Sigmoid colon (tissue), 3 donors: Measurements from ENCODE around the gene ADH4.

ENCODE experiments used
- CTCF ChIP-seq, 4 experiments: fragments of 450-650 bp in 3 of 4; fragments of 200-600 bp in 1 of 4; IDR thresholded peaks; one replicate each; pipeline ENCODE4 v1.5.1; 2016 to 2019; ENCODE audit warnings: antibody characterized with exemption in 4 of 4, mild to moderate bottlenecking in 3 of 4, moderate library complexity in 2 of 4
- POLR2A ChIP-seq, 2 donors: fragments of 450-650 bp; IDR thresholded peaks; one replicate each; pipeline ENCODE4 v1.6.1; 2016; ENCODE audit warnings: antibody characterized with exemption in 2 of 2, mild to moderate bottlenecking in 2 of 2, moderate library complexity in 2 of 2

GRCh38 chr4:99151452-99151851, 7.4 kb upstream of the ADH4 start:
- TF ChIP-seq CTCF (IDR thresholded peaks at IDR 0.05): no peak
- no peak for TF ChIP-seq POLR2A (IDR thresholded peaks at IDR 0.05)
